NCI-H128 (cell line): ENCODE results near the gene LAPTM4A.
A peak's percentile ranks its signal among the peaks of the same experiment; 100 is the strongest.

Experiments used
- DNase-seq: peaks from one replicate; lab custom pipeline; 2025; ENCODE audit not compliant: unreplicated experiment; lab: John Stamatoyannopoulos, UW

Gene LAPTM4A

DNA sequence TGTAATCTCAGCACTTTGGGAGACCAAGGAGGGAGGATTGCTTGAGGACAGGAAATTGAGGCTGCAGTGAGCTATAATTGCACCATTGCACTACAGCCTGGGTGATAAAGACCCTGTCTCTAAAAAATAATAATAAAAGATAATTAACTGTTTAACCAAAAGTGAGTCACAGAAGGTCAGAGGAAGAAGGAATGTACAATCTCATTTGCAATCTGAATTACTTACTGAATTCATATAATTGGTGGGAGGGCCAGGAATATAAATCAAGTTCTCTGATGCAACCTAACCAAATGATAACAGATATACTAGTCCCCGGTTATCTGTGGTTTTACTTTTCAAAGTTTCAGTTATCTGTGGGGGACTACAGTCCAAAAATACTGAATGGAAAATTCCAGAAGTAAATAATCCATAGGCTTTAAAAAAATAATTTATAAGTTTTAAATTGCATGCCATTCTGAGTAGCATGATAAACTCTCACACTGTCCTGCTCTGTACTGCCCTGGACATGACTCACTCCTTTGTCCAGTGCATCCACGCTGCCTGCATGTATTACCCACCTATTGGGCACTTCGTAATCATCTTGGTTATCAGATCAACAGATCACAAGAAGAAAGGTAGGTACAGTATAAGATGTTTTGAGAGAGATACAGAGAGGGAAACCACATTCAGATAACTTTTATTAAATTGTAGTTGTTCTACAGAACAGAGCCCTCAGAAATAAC is 26.2 kb downstream of the LAPTM4A start:
- DNase-seq: no peak

DNA sequence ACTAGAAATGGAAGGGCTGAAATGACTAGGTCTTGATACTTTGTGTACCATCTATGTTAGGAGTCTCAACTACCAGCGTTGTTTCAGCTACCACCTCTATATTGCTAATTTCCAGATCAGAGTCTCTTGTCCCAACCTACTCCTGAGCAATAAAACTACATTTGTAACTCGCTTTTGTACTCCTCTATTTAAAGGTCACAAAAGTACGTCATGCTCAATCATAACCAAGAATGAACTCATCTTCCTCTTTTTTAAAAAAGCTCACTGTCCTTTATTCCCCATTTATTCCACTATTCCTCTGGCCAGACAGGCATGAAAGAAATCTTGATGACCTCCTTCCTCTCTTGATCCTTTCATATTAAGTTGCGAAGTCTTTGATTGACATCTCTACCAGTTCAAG is 27.7 kb downstream of the LAPTM4A start:
- DNase-seq: no peak

DNA sequence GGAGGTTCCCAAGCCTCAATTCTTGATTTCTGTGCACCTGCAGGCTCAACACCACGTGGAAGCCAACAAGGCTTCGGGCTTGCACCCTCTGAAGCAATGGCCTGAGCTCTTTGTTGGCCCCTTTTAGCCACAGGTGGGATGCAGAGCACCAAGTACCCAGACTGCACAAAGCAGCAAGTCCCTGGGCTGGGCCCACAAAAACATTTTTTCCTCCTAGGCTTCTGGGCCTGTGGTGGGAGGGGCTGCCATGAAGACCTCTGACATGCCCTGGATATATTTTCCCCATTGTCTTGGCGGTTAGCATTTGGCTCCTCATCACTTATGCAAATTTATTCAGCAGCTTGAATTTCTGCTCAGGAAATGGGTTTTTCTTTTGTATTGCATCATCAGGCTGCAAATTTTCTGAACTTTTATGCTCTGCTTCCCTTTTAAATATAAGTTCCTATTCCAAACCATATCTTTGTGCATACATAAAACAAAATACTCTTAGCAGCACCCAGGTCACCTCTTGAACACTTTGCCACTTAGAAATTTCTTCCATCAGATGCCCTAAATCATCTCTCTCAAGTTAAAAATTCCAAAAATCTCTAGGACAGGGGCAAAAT is 29.9 kb downstream of the LAPTM4A start:
- DNase-seq: no peak

DNA sequence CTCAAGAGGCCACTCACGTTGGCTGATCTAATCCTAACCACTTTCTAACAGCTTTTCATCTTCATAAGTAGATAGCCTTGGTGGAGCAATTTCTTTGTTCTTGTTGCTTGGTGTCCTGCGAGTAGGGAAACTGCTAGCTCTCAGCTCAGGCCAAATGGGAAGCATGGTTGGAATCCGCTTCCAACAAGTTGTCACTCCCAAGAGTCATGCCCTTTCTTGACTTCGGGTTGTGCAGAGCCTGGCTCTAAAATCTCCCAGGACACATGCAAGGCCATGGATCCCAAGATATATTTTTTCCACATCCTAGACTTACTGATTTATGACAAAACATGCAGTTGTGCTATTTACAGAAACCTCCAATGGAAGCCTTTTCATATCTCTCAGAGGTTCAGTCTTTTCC is 31.7 kb downstream of the LAPTM4A start:
- DNase-seq: no peak

DNA sequence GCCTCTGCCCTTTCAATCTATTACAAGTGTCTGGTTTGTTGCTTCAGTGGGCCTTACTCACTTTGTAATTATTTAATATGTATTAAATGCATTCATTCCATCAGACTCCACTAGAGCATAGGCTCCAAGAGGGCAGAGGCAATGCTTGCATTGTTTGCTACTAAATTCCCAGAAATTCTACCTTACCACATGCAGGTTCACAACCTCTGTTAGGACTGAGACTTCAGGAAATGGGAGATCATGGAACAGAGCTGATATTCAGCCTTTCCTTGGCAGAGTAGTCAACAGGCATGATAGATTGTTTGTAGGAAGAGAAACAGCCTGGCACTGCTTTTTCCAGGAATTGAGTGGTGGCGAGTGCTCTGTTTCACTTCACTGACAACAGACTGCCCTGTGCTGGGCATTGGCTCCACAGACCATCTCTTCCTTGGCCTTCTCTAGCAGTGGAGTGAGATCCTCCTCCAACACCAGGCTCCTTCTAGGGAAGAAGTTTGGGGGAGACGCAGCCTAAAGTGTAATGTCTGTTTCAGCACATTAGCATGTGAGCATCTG is 32.8 kb downstream of the LAPTM4A start:
- DNase-seq: no peak

DNA sequence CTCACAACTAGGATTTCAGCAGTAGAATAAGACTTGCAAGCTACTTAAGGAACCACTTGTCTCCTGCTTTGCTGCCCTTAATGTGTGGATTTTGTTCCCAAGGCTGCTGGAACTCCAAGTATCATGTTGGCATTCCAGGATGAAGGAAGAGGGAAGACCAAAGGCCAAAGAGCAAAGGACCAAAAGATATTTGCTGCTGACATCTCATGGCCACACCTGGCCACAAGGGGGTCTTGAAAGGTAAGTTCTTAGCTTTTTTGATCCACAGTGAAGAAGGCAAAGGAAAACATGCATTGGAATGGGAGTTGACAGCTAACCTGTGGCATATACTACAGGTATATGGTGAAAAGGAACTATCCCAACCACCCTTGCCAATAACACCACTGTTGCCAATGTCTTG is 35.1 kb downstream of the LAPTM4A start:
- DNase-seq: no peak

DNA sequence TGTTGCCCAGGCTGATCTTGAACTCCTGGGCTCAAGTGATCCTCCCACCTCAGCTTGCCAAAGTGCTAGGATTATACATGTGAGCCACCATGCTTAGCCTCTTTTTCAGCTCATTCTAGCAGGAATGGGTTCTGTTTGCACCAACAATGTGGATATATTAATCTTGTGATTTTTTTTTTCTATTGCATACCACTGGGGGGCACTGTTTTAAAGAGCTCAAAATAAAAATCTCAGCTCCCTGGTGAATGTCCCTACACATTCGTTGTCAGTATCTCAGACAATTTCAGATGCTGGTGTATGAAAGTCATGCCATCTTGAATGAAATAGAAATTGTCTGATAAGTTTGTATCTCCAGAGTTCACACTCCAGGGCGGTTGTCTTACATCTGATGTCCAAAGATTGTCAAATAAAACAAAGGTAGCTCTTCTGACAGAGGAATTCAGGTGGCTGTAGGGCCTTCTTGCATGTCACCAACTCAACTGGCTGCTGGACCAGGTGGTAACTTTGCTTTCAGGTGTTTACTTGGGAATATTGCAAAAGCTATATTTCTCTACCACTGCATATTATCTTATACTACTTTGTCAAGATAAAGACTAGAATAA is 35.8 kb downstream of the LAPTM4A start:
- peak; percentile 32 for DNase-seq

DNA sequence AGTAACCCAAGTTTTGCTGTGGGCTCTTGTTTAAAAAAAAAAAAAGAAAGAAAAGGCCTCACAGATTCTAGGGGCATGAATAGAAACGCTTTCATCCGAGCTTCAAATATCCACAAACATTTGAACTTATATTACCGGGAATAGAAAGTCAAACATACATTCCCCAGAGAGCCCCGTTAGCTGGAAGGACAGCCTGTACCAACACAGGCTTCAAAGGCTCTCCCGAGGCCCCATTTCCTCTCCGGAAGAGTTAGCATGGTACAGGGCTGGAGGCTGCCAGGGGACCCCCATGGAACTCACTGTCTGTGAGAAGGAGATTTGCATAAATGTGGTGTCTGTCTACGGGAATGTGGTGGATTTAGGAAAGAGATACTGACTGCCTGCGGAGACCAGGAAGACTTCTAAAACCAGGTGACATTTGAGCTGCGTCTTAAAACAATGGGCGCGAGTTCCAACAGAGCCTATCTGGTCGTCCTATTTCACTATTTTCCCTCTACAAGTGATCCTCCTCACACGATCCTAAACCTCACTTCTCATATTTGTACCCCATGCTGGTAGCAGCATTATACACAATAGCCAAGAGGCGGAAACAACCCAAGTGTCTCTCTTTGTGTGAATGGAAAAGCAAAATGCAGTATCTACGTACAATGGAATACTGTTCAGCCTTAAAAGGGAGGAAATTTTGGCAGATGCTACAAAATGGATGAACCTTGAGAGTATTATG is 38.1 kb downstream of the LAPTM4A start:
- no peak for DNase-seq

DNA sequence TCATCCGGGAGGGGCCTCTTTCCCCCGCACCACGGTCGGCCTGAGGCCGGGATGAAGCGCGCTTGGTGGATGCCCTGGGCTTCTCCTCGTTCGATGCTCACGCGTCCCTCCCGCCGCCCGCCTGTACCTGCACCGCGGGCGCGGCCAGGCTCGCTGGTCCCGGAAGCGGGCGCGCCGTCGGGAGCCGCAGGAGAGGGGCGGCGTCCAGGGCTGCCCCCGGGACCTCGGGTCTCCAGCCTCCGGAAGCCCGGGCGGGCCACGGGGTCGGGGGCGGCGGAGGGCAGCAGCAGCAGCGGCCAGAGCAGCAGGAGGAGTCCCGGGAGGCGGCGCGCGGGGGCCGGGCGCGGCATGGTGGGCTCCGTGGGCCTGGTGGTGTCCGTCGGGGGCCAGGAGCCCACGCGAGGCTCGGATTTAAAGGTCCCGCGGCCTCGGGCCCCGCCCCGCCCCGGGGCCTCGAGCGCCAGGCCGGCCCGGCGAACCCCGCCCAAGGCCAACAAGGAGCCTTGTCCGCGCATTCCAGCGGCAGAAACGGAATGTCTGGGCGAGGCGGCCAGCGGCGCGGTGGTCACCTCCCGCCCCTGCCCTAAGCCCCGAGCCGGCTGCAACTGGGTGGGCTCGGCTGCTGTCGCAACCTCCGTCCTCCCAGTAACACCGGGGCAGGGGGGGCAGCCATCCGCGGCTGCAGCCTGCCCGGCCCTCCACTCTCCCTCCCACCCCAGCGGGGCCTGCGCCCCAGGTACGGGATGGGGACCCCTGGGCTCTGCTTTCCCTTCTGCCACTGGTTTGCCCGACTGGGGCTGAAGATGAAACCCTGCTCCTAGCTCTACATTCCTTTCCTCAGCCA is 38.9 kb downstream of the LAPTM4A start, which contains the start of gene MATN3:
MATN3 (minus strand) TSS at position 387 of the 844 bp plus-strand sequence; CDS start at position 350, 37 bp downstream.
- DNase-seq: no peak

DNA sequence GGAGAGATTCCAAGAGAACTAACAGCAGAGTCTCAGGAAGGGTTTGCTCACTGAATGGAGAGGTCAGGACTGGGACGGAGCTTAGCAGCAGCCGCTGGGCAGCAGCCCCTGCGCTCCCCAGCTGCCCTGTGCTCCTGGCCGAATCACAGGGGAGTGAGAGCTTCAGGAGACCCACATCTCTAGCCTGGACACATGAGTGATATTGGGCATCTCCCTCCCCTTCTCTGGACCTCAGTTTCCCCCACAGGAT is 39.5 kb downstream of the LAPTM4A start:
- no peak for DNase-seq

DNA sequence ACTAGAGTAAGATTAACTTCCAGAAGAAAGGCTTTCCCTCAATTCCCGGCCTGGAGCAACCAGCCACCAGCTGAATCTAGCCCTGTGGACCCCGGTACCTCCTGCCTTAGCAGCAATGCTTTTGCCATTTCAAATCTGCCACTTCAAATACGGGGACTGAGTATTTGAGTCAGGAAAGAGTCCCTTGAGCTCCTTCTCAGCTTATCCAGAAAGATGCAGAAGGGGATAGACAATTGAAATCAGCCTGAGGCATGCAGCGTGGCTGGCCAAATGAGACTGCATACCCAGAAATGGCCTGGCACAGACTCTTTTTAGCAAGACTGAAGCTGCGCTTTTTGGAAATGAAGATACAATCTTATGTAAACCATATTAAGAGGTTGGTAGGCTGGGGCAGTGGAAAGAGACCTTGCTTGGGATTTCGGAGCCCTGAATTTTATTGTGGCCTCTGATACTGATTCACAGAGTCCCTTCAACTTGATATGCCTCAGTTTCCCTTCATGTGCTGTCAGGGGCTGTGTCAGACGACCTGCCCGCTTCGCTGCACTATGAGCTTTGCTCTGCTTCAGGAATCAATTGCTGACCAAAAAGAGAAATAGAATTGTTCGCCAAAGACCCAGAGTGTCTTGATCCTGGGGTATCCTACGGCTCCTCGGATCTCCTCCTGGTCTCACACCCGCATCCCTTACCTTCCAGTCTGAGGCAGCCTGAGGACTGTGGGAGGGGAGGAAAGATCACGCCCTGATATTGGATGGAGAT is 40.0 kb downstream of the LAPTM4A start:
- DNase-seq: no peak

DNA sequence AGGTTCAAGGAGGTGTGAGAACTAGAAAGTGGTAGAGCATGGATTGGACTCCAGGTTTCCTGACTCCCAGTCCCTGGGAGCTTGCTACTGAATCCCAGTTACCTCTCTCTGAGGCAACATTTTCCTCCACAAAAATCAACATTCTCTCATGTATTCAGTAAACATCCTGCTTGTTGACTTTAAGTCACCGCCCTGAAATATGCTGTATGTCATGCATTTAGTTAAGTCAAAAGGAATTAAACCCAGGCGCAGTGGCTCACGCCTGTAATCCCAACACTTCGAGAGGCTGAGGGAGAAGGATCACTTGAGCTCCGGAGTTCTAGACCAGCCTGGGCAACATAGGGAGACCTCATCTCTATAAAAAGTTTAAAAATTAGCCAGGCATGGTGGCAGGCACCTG is 42.7 kb downstream of the LAPTM4A start:
- no peak for DNase-seq

DNA sequence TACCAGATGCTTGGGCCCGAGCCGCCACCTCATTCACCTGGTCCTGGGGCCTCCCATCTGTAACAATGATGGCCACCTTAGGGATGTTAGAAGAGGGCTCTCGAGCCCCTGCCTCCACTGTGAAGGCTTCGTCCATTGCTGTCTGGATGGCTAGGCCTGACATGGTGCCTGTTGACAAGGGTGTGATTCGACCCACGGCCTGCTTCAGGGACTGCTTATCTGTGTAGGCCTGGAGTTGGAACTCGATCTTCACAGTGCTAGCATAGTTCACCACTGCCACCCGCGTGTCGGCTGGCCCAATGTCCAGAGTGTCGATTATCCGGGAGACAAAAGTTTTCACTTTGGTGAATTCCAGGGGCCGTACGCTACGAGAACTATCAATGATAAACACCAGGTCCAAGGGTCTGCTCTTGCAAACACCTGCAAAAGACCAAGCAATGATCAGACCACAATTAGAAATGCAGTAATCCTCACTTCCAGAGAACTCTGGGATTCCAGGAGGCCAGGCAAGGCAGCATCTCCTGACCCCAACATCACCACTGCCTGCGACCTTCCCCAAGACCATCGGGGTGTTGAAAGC is 45.4 kb downstream of the LAPTM4A start:
- no peak for DNase-seq

DNA sequence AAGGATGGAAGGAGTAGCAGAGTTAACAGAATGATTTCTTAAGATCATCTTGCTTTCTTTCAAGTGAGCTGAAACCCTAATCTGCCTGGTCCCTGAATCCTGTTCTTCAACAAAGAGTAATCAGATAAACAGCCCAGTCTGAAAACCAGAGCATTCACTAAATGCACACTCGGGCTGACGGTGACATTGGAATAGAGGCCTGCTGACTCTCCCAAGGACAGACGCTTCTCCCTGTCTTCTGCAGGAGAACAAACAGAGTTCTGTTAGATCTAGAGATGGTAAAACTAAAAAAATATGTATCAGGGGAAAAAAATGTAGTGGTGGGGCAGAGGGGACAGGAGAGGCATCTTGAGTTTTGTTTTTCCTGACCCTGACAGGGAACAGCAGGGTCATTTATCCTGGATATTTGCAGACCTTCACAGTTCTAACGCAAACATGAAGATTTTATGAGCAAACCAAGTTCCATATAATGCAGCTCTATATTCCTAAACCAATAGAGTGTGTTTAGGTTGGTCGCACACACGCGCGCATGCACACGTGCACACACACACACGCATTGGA is 46.3 kb downstream of the LAPTM4A start:
- DNase-seq: no peak

DNA sequence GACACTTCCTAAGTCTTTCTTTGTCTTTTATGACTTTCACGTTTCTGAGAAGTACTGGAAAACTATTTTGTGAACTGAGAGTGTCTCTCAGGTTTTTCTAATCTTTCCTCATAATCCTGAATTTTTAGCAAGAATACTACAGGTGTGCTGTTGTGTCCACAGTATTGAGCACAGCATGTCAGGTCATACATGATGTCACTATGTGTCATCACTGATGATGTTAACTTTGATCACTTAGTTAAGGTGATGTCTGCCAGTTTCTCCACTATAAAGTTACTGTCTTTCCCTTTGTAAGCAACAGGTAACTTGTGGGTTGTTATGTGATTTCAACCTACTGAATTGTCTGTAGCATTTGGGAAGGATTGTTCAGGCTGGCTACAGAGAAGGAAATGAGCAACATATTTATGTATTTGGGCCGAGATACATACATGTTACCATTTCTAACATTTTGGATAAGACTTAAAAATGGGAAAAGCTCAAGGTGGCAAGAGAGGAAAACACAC is 50.0 kb downstream of the LAPTM4A start:
- DNase-seq: no peak

DNA sequence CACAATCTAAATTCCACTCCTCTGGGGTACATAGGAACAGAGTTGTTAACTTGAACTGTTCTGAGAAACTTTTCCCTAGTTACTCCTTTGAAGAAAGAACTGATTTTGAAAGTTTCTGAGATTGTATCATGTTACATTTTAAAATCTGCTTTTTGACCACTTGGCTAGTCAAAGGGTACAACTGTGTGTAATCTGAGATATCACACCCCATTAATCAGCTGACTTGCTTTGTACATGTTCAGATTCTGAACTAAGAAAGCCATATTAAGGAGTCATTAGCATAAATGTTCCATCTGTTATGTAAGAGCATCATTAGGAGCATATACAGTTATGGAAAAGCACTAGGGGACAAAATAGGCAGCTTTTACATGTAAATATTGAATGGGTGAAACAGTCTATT is 57.7 kb downstream of the LAPTM4A start:
- no peak for DNase-seq

DNA sequence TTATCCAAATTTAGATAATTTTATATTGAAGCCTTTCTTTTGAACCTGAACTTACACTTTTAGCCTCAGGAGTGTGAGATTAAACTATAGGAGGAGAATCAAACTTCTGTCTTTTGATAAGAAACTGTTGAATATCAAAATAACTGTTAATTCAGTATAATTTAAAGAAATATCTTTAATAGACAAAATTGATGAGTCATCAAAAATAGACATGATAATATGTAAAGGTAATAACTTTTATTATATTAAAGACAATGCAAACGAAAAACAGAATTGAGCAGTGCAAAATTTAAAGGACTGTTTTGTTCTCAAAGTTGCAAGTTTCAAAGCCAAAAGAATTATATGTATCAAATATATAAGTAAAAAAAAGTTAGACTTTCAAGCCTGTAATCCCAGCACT is 59.5 kb downstream of the LAPTM4A start:
- DNase-seq: no peak

DNA sequence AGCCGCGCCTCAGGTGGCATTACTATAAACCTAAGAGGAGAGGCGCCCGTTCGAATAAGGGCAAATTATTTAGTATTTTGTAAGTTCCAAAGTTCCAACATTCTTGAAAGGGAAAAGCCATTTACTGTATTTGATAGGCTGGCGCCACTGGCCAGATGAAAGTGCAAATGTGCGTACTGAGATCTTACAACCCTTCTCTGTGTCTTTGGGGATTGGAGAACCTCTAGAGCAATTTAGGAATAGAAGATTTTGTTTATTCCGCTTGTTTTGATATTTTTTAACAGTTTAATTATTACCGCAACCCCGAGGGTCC is 61.1 kb downstream of the LAPTM4A start:
- DNase-seq: no peak

DNA sequence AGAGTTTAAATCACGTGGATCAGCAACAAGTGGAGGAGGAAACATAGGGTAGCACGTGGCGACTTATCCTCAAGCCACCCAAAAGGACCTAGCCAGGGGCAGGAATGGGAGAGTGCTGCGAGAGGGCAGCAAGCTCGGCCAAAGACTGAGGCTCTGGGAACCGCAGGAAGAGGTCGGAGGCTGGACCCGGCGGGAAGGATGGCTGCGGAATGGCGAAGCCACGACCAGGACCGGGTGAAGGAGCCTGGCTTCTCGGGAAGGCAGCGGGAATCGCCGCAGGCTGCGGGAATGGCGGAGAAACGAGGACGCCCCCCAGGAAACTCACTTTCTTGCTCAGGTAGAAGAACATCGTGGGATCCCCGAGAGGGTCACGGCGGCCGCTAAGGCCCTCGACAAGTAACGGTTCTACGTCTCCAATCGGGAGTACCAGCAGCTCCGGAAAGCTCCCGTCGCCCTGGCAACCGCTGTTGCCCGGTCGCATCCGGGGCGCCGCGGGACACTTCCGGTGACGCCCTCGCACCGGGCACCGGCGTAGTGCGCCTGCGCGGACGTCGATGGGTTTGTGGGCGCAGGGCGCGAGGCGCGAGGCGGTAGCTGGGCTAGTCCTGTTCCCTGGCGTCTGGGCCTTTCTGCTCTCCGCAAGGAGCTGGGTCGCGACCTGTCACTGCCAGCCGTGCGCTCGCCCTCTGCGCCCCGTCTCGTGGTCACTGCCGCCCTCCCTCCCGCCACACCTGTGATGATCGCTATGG is 61.6 kb downstream of the LAPTM4A start, which contains the start of gene WDR35:
WDR35 (minus strand) TSS at position 439 of the 749 bp plus-strand sequence; CDS start at position 349, 90 bp downstream.
- DNase-seq: peak; percentile 80
